DOHH2 (cell line): Measurements from ENCODE around the gene ROBO1.

Experiments
- EZH2phosphoT487 ChIP-seq: fragments of 200-600 bp; sonication (generic); IDR thresholded peaks from 2 replicates; pipeline ENCODE4 v1.6.1; 2017; ENCODE audit warnings: borderline replicate concordance, mild to moderate bottlenecking, antibody characterized with exemption, low read length, moderate library complexity, mixed read lengths
- TF ChIP-seq, protein P1 (sequence below): fragments of 200-600 bp; sonication (generic); IDR thresholded peaks from one replicate; pipeline ENCODE4 v1.5.1; 2014; ENCODE audit warnings: antibody characterized with exemption, mild to moderate bottlenecking, low read depth, low read length; ENCODE audit not compliant: poor library complexity, severe bottlenecking

DNA sequence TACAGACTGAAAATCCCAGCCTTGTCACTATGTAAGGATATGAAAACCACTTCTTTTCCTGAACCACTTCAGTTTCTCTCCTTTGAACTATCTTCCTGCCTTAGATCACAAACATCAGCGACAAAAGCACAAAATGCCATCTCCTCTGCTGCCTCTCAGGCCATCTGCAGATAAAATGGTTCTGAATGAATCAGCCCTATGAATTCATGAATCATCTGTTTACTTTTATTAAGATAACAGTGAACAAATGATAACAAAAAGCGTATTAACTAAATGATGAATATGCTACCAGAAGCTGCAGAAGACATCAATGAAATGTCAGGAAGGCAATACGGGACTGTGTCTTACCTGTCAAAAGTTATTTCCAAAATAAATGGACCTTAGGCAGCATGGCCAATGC is 928.1 kb downstream of the ROBO1 start:
- TF ChIP-seq, protein P1, sequence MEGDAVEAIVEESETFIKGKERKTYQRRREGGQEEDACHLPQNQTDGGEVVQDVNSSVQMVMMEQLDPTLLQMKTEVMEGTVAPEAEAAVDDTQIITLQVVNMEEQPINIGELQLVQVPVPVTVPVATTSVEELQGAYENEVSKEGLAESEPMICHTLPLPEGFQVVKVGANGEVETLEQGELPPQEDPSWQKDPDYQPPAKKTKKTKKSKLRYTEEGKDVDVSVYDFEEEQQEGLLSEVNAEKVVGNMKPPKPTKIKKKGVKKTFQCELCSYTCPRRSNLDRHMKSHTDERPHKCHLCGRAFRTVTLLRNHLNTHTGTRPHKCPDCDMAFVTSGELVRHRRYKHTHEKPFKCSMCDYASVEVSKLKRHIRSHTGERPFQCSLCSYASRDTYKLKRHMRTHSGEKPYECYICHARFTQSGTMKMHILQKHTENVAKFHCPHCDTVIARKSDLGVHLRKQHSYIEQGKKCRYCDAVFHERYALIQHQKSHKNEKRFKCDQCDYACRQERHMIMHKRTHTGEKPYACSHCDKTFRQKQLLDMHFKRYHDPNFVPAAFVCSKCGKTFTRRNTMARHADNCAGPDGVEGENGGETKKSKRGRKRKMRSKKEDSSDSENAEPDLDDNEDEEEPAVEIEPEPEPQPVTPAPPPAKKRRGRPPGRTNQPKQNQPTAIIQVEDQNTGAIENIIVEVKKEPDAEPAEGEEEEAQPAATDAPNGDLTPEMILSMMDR, result no peak
- no peak for TF ChIP-seq EZH2phosphoT487
